ENCODE measurements around the gene HHEX.

- TF ChIP-seq POLR2AphosphoS5 (IDR thresholded peaks at IDR 0.05) (no peak), CTCF (IDR thresholded peaks at IDR 0.05) (no peak)
These were observed 47.7 kb downstream of the HHEX start for GRCh38 chr10:92737484-92737883.
